Endothelial cell of umbilical vein (primary cell): ENCODE measurements around the gene C1QTNF2. TPM values are rescaled to one million over a fixed set of nuclear protein-coding genes. Genes with fewer than 3 reads are reported as not detected.

Source experiments
- BruUV-seq: library from RNA; stranded (reverse); fragments of 400-500 nt; replicated peaks from 2 replicates; lab custom pipeline; 2021; lab: Mats Ljungman, UMichigan
- CTCF ChIA-PET: fragments of 300-600, 350-600 bp; sonication (Branson Sonifier 250); formaldehyde crosslinking; loops from one replicate; lab custom pipeline; 2021; ENCODE audit warnings: antibody characterized with exemption, inconsistent platforms; lab: Charles Lee
- POLR2A ChIA-PET: fragments of 300-600, 350-600 bp; sonication (Branson Sonifier 250); formaldehyde crosslinking; loops from one replicate; lab custom pipeline; 2021; ENCODE audit warnings: antibody characterized with exemption, inconsistent platforms; lab: Charles Lee
- DNase-seq: peaks from one replicate; pipeline ENCODE4 v3.0.0-alpha.2; 2011; ENCODE audit warnings: low read depth, low spot score
- FAIRE-seq: peaks from 2 replicates; lab custom pipeline; 2011; peaks lifted over from hg19 to GRCh38; lab: Jason Lieb, UNC
- H2AFZ ChIP-seq: 2 replicates; pipeline ENCODE4 v1.6.0; 2012; ENCODE audit warnings: low read depth, low read length, control low read depth, inconsistent platforms
- H3K27ac ChIP-seq: 2 replicates; pipeline ENCODE4 v1.5.1; 2011; ENCODE audit warnings: low read depth, mild to moderate bottlenecking, control low read depth, low read length, moderate library complexity; ENCODE audit not compliant: insufficient read depth
- H3K27me3 ChIP-seq, 2 experiments: 2 replicates each; pipeline versions ENCODE4 v1.6.0 to v1.6.1; 2011; ENCODE audit warnings: low read length in 2 of 2, mixed read lengths in 1 of 2; ENCODE audit not compliant: control insufficient read depth in 2 of 2, insufficient read depth in 2 of 2
- H3K36me3 ChIP-seq, 2 experiments: 2 replicates in 1 of 2; 3 replicates in 1 of 2; pipeline ENCODE4 v1.5.1; 2011; ENCODE audit warnings: low read length in 2 of 2, mild to moderate bottlenecking in 1 of 2, moderate library complexity in 1 of 2; ENCODE audit not compliant: control insufficient read depth in 2 of 2, insufficient read depth in 2 of 2; ENCODE audit errors: extremely low read depth in 1 of 2
- H3K4me1 ChIP-seq: 3 replicates; pipeline ENCODE4 v1.5.1; 2011; ENCODE audit warnings: mild to moderate bottlenecking, low read length; ENCODE audit not compliant: control insufficient read depth, insufficient read depth; ENCODE audit errors: extremely low read depth
- H3K4me2 ChIP-seq: 2 replicates; pipeline ENCODE4 v1.6.1; 2011; ENCODE audit warnings: low read length, control low read depth, mixed read lengths; ENCODE audit not compliant: insufficient read depth
- H3K4me3 ChIP-seq, 3 experiments: fragments of 200-600 bp in 1 of 3; sonication (generic), shearing (Covaris generic) in 1 of 3; replicated peaks in 1 of 3; 2 replicates each; pipeline ENCODE4 v1.5.1; 2011 to 2016; ENCODE audit warnings: control low read depth in 3 of 3, low read length in 3 of 3, mild to moderate bottlenecking in 2 of 3, inconsistent platforms in 1 of 3, low read depth in 1 of 3, moderate library complexity in 1 of 3; ENCODE audit not compliant: insufficient read depth in 1 of 3
- H3K79me2 ChIP-seq: 2 replicates; pipeline ENCODE4 v1.6.0; 2012; ENCODE audit warnings: low read length, inconsistent platforms; ENCODE audit not compliant: control insufficient read depth, insufficient read depth
- H3K9ac ChIP-seq: replicated peaks from 2 replicates; pipeline ENCODE3; 2011; ENCODE audit warnings: low read length, control low read depth; ENCODE audit not compliant: insufficient read depth; ENCODE audit errors: extremely low read depth
- H3K9me1 ChIP-seq: replicated peaks from 3 replicates; pipeline ENCODE4 v1.6.0; 2011; ENCODE audit warnings: mild to moderate bottlenecking, low read length; ENCODE audit not compliant: control insufficient read depth, insufficient read depth; ENCODE audit errors: extremely low read depth
- H3K9me3 ChIP-seq: replicated peaks from 2 replicates; pipeline ENCODE4 v1.5.1; 2012; ENCODE audit warnings: low read length, inconsistent platforms; ENCODE audit not compliant: control insufficient read depth, insufficient read depth
- H4K20me1 ChIP-seq: replicated peaks from 2 replicates; pipeline ENCODE3; 2011; ENCODE audit warnings: mild to moderate bottlenecking, low read length; ENCODE audit not compliant: control insufficient read depth, insufficient read depth; ENCODE audit errors: extremely low read depth
- EZH2 ChIP-seq: IDR thresholded peaks from 2 replicates; pipeline ENCODE4 v1.6.1; 2012; ENCODE audit warnings: borderline replicate concordance, low read depth, mild to moderate bottlenecking, moderate library complexity, low read length, inconsistent platforms; ENCODE audit not compliant: severe bottlenecking
- FOS ChIP-seq: IDR thresholded peaks from 2 replicates; pipeline ENCODE4 v1.6.1; 2011; ENCODE audit warnings: mild to moderate bottlenecking, low read length, moderate library complexity, borderline replicate concordance; ENCODE audit not compliant: insufficient read depth
- GATA2 ChIP-seq: IDR thresholded peaks from 2 replicates; pipeline ENCODE4 v1.7.0; 2011; ENCODE audit warnings: low read depth, mild to moderate bottlenecking, moderate library complexity, mixed read lengths, low read length; ENCODE audit not compliant: insufficient read length, insufficient read depth
- JUN ChIP-seq: IDR thresholded peaks from 2 replicates; pipeline ENCODE4 v1.6.1; 2011; ENCODE audit warnings: borderline replicate concordance, low read depth; ENCODE audit not compliant: insufficient read length, insufficient read depth
- MYC ChIP-seq: IDR thresholded peaks from one replicate; pipeline ENCODE4 v1.6.1; 2011; ENCODE audit warnings: mild to moderate bottlenecking, low read depth, low read length
- POLR2A ChIP-seq: IDR thresholded peaks from 2 replicates; pipeline ENCODE4 v1.6.1; 2012; ENCODE audit warnings: low read depth, mild to moderate bottlenecking, control low read depth, low read length
- POLR2AphosphoS5 ChIP-seq: IDR thresholded peaks from 2 replicates; pipeline ENCODE4 v1.6.1; 2012; ENCODE audit warnings: low read depth, mild to moderate bottlenecking, control low read depth, low read length, moderate library complexity; ENCODE audit not compliant: insufficient read depth
- dilution Hi-C: fragments of 300-500 bp; cut with MboI; formaldehyde crosslinking; loops from one replicate; pipeline ENCODE4 v1.15.0; 2019; ENCODE audit warnings: low sequenced_read_pairs; ENCODE audit not compliant: extremely low pct_ligation_motif_present
- intact Hi-C: fragments of 100-400 bp; cut with micrococcal nuclease; formaldehyde crosslinking; loops from one replicate; pipeline ENCODE4 v1.10.0; 2022
- polyA plus RNA-seq, 4 experiments: library from polyadenylated mRNA; depleted of rRNA in 3 of 4; stranded (reverse) in 3 of 4; unstranded in 1 of 4; fragments of >200 nt; gene quantifications; 2 replicates each; pipeline versions ENCODE4 v1.2.1 to v1.2.3, GENCODE V29; 2011 to 2012; ENCODE audit warnings: missing spikeins in 1 of 4
- total RNA-seq: library from RNA; stranded (reverse); gene quantifications from 2 replicates; pipeline ENCODE4 v1.2.3, GENCODE V29; 2021
- TF ChIP-seq, protein P1 (sequence below): IDR thresholded peaks from 2 replicates; pipeline ENCODE4 v1.6.1; 2011; ENCODE audit not compliant: insufficient read depth, insufficient read length
- TF ChIP-seq, protein P2 (sequence below), 2 donors: IDR thresholded peaks; 1 replicate in 1 of 2; 2 replicates in 1 of 2; pipeline ENCODE4 v1.5.1; 2011; ENCODE audit warnings: low read length in 2 of 2, mild to moderate bottlenecking in 2 of 2, moderate library complexity in 2 of 2, control low read depth in 1 of 2, inconsistent platforms in 1 of 2, low read depth in 1 of 2; ENCODE audit not compliant: insufficient read depth in 1 of 2; ENCODE audit errors: extremely low read depth in 1 of 2

C1QTNF2 gene
- total and polyA plus RNA-seq, 2 donors (not counting 3 experiments of a cell fraction or from before 2014, with no cell fraction given) = 0.52 to 0.53 TPM

DNA sequence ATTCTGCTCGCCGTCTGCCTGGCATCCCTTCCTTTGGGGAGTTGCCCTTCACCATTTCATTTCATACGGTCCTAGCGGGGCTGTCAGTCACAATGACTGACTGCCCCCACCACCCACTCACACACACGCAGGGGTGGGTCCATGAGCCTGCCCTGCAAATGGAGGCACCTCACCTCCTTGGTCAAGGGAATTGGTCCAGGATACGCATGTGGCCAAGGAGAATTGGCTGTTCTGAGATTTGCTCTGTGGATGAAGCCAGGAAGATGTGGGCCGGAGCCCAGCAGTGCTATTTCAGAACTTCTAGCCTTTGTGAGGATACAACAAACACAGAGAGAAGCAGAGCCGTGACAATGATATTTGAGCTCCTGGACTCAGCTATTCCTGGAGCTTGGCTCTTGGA, 17.0 kb downstream of the C1QTNF2 start:
- no peak for TF ChIP-seq POLR2AphosphoS5
- no peak for TF ChIP-seq EZH2
- no peak for TF ChIP-seq MYC
- TF ChIP-seq POLR2A = no peak
- TF ChIP-seq, protein P1, sequence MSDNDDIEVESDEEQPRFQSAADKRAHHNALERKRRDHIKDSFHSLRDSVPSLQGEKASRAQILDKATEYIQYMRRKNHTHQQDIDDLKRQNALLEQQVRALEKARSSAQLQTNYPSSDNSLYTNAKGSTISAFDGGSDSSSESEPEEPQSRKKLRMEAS = no peak
- TF ChIP-seq, protein P2, sequence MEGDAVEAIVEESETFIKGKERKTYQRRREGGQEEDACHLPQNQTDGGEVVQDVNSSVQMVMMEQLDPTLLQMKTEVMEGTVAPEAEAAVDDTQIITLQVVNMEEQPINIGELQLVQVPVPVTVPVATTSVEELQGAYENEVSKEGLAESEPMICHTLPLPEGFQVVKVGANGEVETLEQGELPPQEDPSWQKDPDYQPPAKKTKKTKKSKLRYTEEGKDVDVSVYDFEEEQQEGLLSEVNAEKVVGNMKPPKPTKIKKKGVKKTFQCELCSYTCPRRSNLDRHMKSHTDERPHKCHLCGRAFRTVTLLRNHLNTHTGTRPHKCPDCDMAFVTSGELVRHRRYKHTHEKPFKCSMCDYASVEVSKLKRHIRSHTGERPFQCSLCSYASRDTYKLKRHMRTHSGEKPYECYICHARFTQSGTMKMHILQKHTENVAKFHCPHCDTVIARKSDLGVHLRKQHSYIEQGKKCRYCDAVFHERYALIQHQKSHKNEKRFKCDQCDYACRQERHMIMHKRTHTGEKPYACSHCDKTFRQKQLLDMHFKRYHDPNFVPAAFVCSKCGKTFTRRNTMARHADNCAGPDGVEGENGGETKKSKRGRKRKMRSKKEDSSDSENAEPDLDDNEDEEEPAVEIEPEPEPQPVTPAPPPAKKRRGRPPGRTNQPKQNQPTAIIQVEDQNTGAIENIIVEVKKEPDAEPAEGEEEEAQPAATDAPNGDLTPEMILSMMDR (IDR thresholded peaks at IDR 0.05; ENCODE audit: extremely low read depth in 1 of 2, insufficient read depth in 1 of 2, low read depth in 1 of 2, low read length in 2 of 2) = no peak
- TF ChIP-seq GATA2 = no peak
- no peak for TF ChIP-seq JUN
- no peak for TF ChIP-seq FOS
- intact Hi-C loops = no loop called here
- POLR2A ChIA-PET = no interaction called here
- H4K20me1 ChIP-seq = no peaks in the 10 kb centered on the region
- H3K27ac ChIP-seq = no peak overlapping the region
- no peak for FAIRE-seq
- CTCF ChIA-PET = no interaction called here
- no peaks in the 10 kb centered on the region for H3K4me1 ChIP-seq
- H3K4me2 ChIP-seq = no peak overlapping the region
- H2AFZ ChIP-seq = no peak overlapping the region
- no peaks in the 10 kb centered on the region for H3K9me3 ChIP-seq
- BruUV-seq = no TSS peak
- no peak overlapping the region for H3K9ac ChIP-seq
- no peaks in the 10 kb centered on the region for H3K9me1 ChIP-seq
- no peaks in the 10 kb centered on the region for H3K36me3 ChIP-seq
- no peaks in the 10 kb centered on the region for H3K79me2 ChIP-seq
- no peak overlapping the region for H3K4me3 ChIP-seq
- peaks cover 0 to 2% of the 10 kb centered on the region in 2 experiments for H3K27me3 ChIP-seq
- DNase-seq = no peak
- dilution Hi-C loops = no loop called here
